Body of pancreas (tissue), 4 donors: ENCODE results near the gene COQ3. TPM values are rescaled to one million over a fixed set of nuclear protein-coding genes. Genes with fewer than 3 reads are reported as not detected.

Experiments
- ATAC-seq: fragments of 150-250 bp; one replicate; pipeline ENCODE4 v1.9.1; 2016
- DNase-seq, 4 donors: peaks; one replicate each; pipeline ENCODE4 v3.0.0-alpha.2; 2019
- H3K27ac ChIP-seq, 4 donors: fragments of 200-600 bp; sonication (generic); 1 replicate in 3 of 4; 2 replicates in 1 of 4; pipeline versions ENCODE4 v1.5.1 to v1.6.1; 2016 to 2019; ENCODE audit warnings: mild to moderate bottlenecking in 1 of 4, mixed read lengths in 1 of 4, moderate library complexity in 1 of 4
- H3K27me3 ChIP-seq, 2 donors: fragments of 200-600 bp; sonication (generic); one replicate each; pipeline ENCODE4 v1.6.0; 2016; ENCODE audit warnings: mild to moderate bottlenecking in 1 of 2
- H3K36me3 ChIP-seq, 2 donors: fragments of 200-600 bp; sonication (generic); replicated peaks in 1 of 2; 2 replicates each; pipeline ENCODE4 v1.5.1; 2016; ENCODE audit warnings: low read depth in 2 of 2; ENCODE audit not compliant: insufficient read depth in 1 of 2
- H3K4me1 ChIP-seq: fragments of 200-600 bp; sonication (generic); one replicate; pipeline ENCODE4 v1.6.0; 2016
- H3K4me3 ChIP-seq, 2 donors: fragments of 200-600 bp; sonication (generic); 1 replicate in 1 of 2; 2 replicates in 1 of 2; pipeline ENCODE4 v1.5.1; 2016 to 2019
- H3K9me3 ChIP-seq, 3 donors: fragments of 200-600 bp; sonication (generic); 1 replicate in 2 of 3; 2 replicates in 1 of 3; pipeline ENCODE4 v1.5.1; 2016
- CTCF ChIP-seq, 7 experiments: fragments of 450-650 bp in 4 of 7; fragments of 200-600 bp in 3 of 7; sonication (generic) in 3 of 7; IDR thresholded peaks; one replicate each; pipeline ENCODE4 v1.5.1; 2016 to 2019; ENCODE audit warnings: antibody characterized with exemption in 7 of 7
- POLR2A ChIP-seq, 3 donors: fragments of 450-650 bp; IDR thresholded peaks; one replicate each; pipeline ENCODE4 v1.6.1; 2016; ENCODE audit warnings: antibody characterized with exemption in 3 of 3, mild to moderate bottlenecking in 2 of 3
- WGBS, 2 donors: methylation state at CpG; one replicate each; pipeline ENCODE4 v1.1.5; 2017; 5-methylcytosine and 5-hydroxymethylcytosine counted together
- intact Hi-C: fragments of 100-400 bp; cut with DNase I; formaldehyde crosslinking; loops from one replicate; pipeline ENCODE4 v1.15.1; 2023
- total RNA-seq, 2 donors: library from RNA; depleted of rRNA; stranded (reverse); fragments of >200 nt; gene quantifications; one replicate each; pipeline ENCODE4 v1.1.0, GENCODE V29; 2016

COQ3 gene
- total RNA-seq, 2 donors from 2014 or later, result 6.5 to 7.3 TPM

- H3K9me3 ChIP-seq, result no peaks in the 10 kb centered on the region
- intact Hi-C loops, result no loop called here
- WGBS, 2 donors, result 21 to 27% methylated on average over 2 of the region's 2 CpGs
These were observed 663 bp downstream of the COQ3 start for GRCh38 chr6:99393366-99393697.

GRCh38 chr6:99390896-99391295, 3.1 kb downstream of the COQ3 start:
- Histone ChIP-seq H3K27me3 (no peaks in the 10 kb centered on the region), H3K9me3 (no peaks in the 10 kb centered on the region), H3K4me3 (no peak overlapping the region), H3K4me1 (peaks cover 12% of the 10 kb centered on the region), H3K27ac (no peak overlapping the region), H3K36me3 (no peaks in the 10 kb centered on the region)
- WGBS, 2 donors, result 87 to 93% methylated on average over 3 of the region's 3 CpGs
- ATAC-seq, result no peak
- DNase-seq, result no peak
- TF ChIP-seq CTCF (IDR thresholded peaks at IDR 0.05) (no peak), POLR2A (IDR thresholded peaks at IDR 0.05) (no peak)
- intact Hi-C loops, result no loop called here

More at GRCh38 chr6:99393366-99393697, 663 bp downstream of the COQ3 start:
- TF ChIP-seq CTCF (IDR thresholded peaks at IDR 0.05) (no peak), POLR2A (IDR thresholded peaks at IDR 0.05) (no peak)
- no peak for DNase-seq
- ATAC-seq, result peak; percentile 18
- Histone ChIP-seq H3K27ac (peak overlapping the region; percentile 21 to 87 (median 77)), H3K36me3 (peaks cover 0 to 3% of the 10 kb centered on the region in 2 donors), H3K27me3 (no peaks in the 10 kb centered on the region), H3K4me3 (peak overlapping the region; percentile 53 to 59), H3K4me1 (peaks cover 12% of the 10 kb centered on the region)

DNA sequence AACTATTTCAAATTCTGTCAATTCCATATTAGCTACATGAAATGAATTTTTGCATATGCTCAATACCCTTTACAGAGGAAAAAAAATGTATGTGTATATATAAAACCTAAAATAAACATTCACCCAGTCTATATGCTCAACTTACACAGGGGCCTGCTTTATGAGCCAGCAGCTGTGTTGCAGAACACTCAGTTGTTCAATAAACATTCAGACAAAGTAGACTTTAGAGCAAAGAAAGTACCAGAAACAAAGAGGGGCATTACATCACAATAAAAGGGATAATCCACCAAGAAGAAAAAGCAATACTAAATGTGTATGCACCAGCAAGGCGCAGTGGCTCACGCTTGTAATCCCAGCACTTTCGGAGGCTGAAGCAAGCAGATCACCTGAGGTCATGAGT, 9.5 kb downstream of the COQ3 start:
- no peak for DNase-seq
- Histone ChIP-seq H3K4me1 (no peaks in the 10 kb centered on the region), H3K27ac (no peak overlapping the region), H3K4me3 (no peak overlapping the region), H3K36me3 (no peaks in the 10 kb centered on the region), H3K9me3 (no peaks in the 10 kb centered on the region), H3K27me3 (no peaks in the 10 kb centered on the region)
- intact Hi-C loops, result no loop called here
- ATAC-seq, result no peak
- WGBS, 2 donors, result 91 to 93% methylated on average over 3 of the region's 3 CpGs
- TF ChIP-seq POLR2A (IDR thresholded peaks at IDR 0.05) (no peak), CTCF (IDR thresholded peaks at IDR 0.05) (no peak)

DNA sequence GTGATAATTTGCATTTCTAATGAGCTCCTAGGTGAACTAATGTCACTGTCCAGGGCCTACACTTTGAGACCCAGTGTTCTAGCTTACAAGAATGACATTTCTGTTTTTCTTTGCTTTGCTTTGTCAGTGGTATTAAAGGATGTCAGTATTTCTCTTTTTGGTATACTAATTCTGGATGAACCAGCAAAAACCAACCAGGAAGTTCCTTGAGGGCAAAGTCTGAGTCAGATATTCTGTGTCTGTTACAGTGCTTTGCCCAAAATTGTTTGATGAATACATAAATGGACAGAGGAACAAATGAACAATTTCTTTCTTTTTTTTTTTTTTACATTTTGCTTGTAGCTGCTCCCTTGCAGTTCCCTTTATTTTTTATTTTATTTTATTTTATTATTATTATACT, 15.4 kb downstream of the COQ3 start:
- intact Hi-C loops, result no loop called here
- Histone ChIP-seq H3K4me1 (no peaks in the 10 kb centered on the region), H3K4me3 (no peak overlapping the region), H3K27me3 (no peaks in the 10 kb centered on the region), H3K36me3 (no peaks in the 10 kb centered on the region), H3K9me3 (no peaks in the 10 kb centered on the region), H3K27ac (no peak overlapping the region)
- TF ChIP-seq POLR2A (IDR thresholded peaks at IDR 0.05), result no peak
- no peak for TF ChIP-seq CTCF (IDR thresholded peaks at IDR 0.05)
- ATAC-seq (no peak), DNase-seq (no peak)

- Histone ChIP-seq H3K27ac (no peak overlapping the region), H3K27me3 (no peaks in the 10 kb centered on the region), H3K4me1 (no peaks in the 10 kb centered on the region), H3K36me3 (no peaks in the 10 kb centered on the region), H3K4me3 (no peak overlapping the region), H3K9me3 (no peaks in the 10 kb centered on the region)
- intact Hi-C loops, result no loop called here
- TF ChIP-seq POLR2A (IDR thresholded peaks at IDR 0.05) (no peak), CTCF (IDR thresholded peaks at IDR 0.05) (no peak)
- DNase-seq (no peak), ATAC-seq (no peak)
These were observed 24.5 kb downstream of the COQ3 start for GRCh38 chr6:99369533-99369932.
